GM04504 (cell line): ENCODE results near the gene ABHD16A.

Source experiments
- DNase-seq: peaks from one replicate; pipeline ENCODE4 v3.0.0-alpha.2; 2012; ENCODE audit warnings: low read depth

Gene ABHD16A

GRCh38 chr6:31662124-31662723 lies 40.9 kb downstream of the ABHD16A start:
- DNase-seq: no peak

GRCh38 chr6:31661262-31662123 lies 41.6 kb downstream of the ABHD16A start:
- DNase-seq: no peak

GRCh38 chr6:31660381-31661261 lies 42.5 kb downstream of the ABHD16A start, which contains the start of gene C6orf47:
Gene C6orf47, minus strand, starts transcription at chr6:31660778. Its CDS starts 831 bp downstream, at chr6:31659947.
- DNase-seq: peak; percentile 45

- no peak for DNase-seq
Observed at GRCh38 chr6:31659649-31660380, 43.3 kb downstream of the ABHD16A start.

DNA sequence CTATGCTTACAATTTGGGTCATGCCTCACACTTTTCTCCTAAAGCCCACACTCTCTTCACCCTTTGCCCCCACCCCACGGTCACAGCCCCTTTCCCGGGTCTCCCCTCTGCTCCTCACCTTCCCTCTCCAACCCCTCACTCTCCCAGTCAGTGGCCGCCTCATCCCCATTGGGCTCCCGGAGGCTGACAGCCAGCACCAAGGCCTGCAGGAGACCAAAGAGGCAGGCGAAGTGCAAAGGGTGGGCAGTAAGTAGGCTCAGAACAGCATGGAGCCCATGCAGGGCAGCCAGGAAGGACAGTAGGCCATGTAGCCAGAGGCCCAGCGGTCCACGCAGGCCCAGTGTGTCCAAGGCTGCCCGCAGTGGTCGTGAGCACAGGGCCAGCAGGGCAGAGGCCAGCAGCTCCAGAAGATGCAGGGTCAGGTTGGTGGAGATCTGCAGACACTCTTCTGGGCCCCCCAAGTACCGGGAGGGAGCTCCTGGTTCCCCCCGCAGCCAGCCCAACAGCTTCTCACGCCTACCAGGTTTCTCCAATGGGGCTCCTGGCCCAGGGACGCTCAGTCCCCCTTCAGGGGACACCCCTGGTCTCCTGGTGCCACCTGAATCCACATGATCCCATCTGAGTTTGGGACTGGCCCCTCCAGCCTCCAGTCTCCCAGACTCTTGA lies 44.0 kb downstream of the ABHD16A start:
- DNase-seq: no peak

DNA sequence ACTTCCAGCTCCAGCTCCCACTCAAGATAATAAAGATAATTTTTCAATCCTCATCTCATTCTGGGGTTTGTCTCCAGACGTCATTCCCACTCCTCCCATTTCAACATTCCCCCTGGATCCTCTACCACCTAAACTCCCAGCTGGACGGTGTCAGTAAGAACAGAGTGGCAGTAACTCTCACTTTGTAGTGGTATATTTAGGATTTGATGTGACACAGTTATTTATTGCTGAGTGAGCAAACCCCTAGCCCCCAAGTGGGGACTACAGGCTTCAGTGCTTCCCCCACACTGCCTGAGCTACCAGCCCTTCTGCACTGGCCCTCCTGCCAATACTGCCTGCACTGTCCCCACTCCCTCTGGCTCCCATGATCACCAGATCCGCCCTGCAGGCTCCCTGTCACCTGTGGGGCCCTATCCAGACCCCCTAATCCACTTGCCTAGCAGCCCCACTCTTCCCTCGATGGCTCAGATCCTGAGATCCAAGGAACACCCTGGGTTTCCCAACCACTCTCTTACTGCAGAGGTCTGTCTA lies 44.9 kb downstream of the ABHD16A start:
- no peak for DNase-seq

- DNase-seq: no peak
Observed at GRCh38 chr6:31657406-31658157, 45.5 kb downstream of the ABHD16A start.

DNA sequence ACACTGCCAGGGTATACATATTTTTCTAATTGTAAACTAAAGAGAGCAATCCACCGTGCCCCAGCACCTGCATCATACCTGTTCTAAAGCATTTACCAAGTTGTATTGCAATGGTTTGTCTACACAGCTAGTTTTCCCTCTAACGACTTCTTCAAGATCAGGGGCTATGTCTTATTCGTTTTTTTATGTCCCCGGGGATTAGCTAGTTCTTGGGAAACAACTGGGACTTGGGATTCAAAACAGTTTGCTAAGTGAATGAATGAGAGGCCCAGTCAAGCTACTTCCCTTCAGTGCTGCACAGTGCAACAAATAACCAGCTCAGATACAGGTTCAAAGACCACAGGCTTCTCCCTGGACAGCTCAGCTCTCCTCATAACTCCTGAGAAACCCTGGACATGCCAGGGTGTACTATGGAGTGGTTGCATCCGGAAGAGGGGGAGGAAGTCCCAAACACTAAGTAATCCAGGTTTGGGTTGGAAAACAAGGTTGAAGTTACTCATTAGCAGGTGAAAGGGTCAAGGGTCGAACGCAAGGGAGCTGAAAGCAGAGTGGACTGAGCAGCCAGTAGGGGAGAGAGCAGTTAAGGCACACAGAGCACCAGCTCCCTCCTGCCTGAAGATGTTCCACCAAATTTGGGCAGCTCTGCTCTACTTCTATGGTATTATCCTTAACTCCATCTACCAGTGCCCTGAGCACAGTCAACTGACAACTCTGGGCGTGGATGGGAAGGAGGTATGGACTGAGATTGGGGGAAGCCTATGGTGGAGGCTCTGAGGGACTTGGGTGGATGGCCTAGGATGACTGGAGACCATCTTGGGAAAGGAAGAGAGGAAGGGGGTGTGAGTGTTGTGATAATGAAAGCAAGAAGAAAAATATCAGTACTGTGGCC lies 47.5 kb downstream of the ABHD16A start, which contains the start of gene APOM:
TSS of gene APOM (plus strand) at position 546 of the 889 bp plus-strand sequence. CDS start at position 619, 73 bp downstream.
- DNase-seq: no peak

GRCh38 chr6:31654574-31655348 lies 48.4 kb downstream of the ABHD16A start:
- no peak for DNase-seq

DNA sequence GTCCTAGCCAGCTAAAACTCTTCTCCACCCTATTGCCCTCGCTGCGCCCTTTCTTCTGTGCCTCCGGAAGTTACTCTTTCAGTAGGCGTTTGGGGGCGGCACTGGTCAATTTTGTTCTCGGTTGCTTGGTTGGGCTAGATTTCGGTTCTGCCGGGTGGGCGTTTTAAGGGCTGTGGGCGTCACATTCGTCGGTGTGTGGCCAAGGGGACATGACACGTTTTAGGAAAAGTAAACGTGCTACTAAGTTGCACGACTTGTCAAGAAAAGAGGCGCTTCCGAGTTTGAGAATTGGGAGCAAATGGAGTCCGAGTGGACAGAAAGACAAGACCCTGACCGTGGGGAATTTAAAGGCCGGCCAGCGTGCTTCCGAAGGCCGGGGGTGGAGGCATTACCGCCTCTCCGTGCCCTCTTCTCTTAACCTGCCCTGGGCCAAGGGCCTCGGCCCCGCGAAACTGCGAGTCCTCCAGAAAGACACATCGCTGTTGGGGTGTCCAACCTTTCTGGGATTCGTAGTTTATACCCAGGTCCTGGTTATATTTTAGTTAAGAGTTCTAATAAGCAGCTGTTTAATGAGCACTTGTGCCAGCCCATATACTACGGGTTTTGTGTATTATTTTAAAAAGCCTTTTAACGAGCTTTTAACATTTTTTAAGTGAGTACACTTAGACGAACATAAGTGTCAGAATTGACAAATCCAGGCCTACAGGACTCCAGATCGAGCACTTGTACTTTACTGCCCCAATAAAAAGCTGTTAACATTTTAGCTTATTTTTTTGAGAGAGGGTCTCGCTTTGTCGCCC lies 50.0 kb downstream of the ABHD16A start:
- DNase-seq: no peak

GRCh38 chr6:31651602-31652191 lies 51.4 kb downstream of the ABHD16A start:
- DNase-seq: peak; percentile 72

DNA sequence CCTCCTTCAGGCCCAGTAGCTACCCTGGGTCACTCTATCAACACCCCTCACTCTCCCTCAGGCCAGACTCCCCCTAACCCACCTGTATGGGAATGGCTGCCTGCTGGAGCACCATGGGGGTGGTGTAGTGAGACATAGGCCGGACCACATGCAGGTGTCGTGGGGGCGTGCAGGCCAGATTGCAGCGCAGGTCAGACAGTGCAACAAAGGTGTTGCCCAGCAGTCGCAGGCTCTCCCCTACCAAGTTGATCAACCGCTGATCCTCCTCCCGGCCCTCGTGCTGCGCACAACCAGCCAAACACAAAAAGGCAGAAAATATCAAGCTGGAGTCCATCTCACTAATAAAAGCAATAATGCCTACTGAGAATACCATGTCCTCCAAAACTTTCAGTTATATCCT lies 57.8 kb downstream of the ABHD16A start:
- DNase-seq: no peak

- no peak for DNase-seq
Observed at GRCh38 chr6:31643818-31644454, 59.2 kb downstream of the ABHD16A start.

- DNase-seq: no peak
Observed at GRCh38 chr6:31642798-31643570, 60.1 kb downstream of the ABHD16A start.

GRCh38 chr6:31641370-31641769 lies 61.8 kb downstream of the ABHD16A start:
- no peak for DNase-seq

DNA sequence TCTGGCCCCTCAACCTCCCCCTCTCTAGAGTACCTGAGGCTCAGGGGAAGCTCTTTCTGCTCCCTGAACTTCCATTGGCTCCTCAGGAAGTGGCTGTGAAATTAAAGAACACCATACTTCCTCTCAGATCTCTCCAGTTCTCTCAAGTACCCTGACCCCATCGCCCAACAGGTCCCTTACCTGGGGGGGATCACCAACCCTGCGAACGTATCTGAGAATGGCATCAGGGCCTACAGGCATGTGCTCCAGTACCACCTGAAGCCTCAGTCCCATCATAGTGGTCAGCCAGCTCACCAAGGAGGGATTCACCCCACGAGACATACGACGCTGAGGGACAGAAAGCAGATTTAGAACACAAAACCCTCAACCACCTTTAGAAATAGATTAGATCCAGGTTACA lies 62.5 kb downstream of the ABHD16A start:
- DNase-seq: no peak
